Placental pericyte (primary cell): ENCODE data around the gene CRELD2. TPM values are rescaled to one million over a fixed set of nuclear protein-coding genes. Genes with fewer than 3 reads are reported as not detected.

Source experiments
- small RNA-seq: library from RNA; depleted of rRNA; stranded (forward); fragments of <200 nt; gene quantifications from one replicate; pipeline ENCODE3, GENCODE V24; 2012; ENCODE audit warnings: low replicate concordance
- total RNA-seq: library from RNA; depleted of rRNA; stranded (reverse); fragments of >200 nt; gene quantifications from 2 replicates; pipeline ENCODE4 v1.2.3, GENCODE V29; 2012

Gene CRELD2, protein sequence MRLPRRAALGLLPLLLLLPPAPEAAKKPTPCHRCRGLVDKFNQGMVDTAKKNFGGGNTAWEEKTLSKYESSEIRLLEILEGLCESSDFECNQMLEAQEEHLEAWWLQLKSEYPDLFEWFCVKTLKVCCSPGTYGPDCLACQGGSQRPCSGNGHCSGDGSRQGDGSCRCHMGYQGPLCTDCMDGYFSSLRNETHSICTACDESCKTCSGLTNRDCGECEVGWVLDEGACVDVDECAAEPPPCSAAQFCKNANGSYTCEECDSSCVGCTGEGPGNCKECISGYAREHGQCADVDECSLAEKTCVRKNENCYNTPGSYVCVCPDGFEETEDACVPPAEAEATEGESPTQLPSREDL
- 41.8 and 524 TPM in 2 replicates for total RNA-seq

DNA sequence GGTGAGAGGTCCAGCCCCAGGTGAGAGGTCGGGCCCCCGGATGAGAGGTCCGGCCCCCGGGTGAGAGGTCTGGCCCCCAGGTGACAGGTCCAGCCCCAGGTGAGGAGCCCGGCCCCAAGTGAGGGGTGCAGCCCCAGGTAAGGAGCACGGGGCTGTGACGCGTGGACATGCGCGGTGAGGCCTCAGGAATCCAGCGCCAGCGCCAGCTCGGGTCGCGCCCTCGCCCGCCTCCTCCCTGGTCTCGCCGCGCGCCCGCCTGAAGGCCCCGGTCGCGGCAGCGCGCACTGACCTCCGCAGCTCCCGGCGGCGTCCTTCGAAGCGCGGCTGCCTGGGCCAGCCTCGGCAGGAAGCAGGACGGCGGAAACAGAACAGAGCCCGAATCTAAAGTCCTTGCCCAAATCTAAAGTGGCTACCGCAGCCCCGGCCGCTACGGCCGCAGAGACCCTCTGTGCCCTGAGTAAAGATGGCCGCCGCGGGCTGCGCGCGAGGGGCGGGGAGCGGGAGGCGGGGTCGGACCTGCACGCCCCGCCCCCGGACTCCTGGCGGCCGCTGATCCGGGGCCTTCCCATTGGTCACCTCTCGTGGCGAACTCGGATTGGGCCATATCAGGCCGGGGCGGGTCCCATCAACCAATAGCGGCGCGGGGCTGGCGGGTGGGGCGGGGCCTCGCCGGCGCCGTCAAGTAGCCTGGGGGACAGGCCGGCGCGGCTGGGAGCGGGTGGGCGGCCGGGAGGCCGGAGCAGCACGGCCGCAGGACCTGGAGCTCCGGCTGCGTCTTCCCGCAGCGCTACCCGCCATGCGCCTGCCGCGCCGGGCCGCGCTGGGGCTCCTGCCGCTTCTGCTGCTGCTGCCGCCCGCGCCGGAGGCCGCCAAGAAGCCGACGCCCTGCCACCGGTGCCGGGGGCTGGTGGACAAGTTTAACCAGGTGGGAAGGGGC lies at the start of gene CRELD2, which contains the start of gene ALG12:
Gene CRELD2 (plus strand): TSS at position 661 of the 937 bp plus-strand sequence. CDS start 136 bp downstream, at position 797.
Gene ALG12 (minus strand): TSS at position 465 of the 937 bp plus-strand sequence. CDS start 4,673 bp downstream, outside the sequence.

DNA sequence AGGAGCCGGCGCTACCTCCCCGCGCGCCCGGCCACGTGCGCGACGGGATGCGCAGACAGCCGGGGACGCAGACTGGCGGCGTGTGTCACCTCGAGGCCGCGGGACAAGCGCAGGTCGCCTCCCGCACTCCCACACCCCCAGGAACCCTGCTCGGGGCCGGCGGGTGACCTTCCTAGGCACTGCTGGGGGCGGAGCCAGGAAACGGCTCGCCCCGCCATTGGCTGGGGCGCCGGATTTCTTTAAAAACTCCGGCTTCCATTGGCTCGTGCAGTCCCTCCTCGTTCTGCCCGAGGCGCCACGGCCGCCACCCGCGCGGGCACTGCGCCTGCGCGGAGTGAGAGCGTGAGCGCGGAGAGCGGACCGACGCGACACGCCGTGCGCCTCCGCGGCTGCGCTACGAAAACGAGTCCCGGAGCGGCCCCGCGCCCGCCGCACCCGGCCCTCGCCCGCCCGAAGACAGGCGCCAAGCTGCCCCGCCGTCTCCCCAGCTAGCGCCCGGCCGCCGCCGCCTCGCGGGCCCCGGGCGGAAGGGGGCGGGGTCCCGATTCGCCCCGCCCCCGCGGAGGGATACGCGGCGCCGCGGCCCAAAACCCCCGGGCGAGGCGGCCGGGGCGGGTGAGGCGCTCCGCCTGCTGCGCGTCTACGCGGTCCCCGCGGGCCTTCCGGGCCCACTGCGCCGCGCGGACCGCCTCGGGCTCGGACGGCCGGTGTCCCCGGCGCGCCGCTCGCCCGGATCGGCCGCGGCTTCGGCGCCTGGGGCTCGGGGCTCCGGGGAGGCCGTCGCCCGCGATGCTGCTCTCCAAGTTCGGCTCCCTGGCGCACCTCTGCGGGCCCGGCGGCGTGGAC lies 41.9 kb downstream of the CRELD2 start, which contains the start of gene PIM3:
Gene PIM3 (plus strand): TSS at position 614 of the 846 bp plus-strand sequence. CDS start 176 bp downstream, at position 790.

Small RNA genes lying within 50 kb of the gene (small RNA-seq; reads per million reads assigned to genes)
- 0.10 reads per million for gene MIR6821

Other genes starting within 250 kb of the CRELD2 start
- 29.9 and 32.8 TPM in 2 replicates for gene BRD1, start 90.8 kb upstream of the CRELD2 start, total RNA-seq
- gene ZBED4, start 64.8 kb upstream of the CRELD2 start, total RNA-seq, result 14.4 and 23.0 TPM in 2 replicates
- gene ALG12, start 196 bp upstream of the CRELD2 start, total RNA-seq, result 28.3 and 54.3 TPM in 2 replicates
- gene PIM3, start 42.1 kb downstream of the CRELD2 start, total RNA-seq, result 42.2 and 52.5 TPM in 2 replicates
- not detected in 2 replicates for gene IL17REL, start 94.1 kb downstream of the CRELD2 start, total RNA-seq
- not detected in 2 replicates for gene TTLL8, start 139.7 kb downstream of the CRELD2 start, total RNA-seq
- under 0.01 and 0.44 TPM in 2 replicates for gene MLC1, start 166.8 kb downstream of the CRELD2 start, total RNA-seq
- 5.5 and 5.7 TPM in 2 replicates for gene MOV10L1, start 171.4 kb downstream of the CRELD2 start, total RNA-seq